DMS53 treated with DMSO at 0.1 percent for 48 hours (cell line): ENCODE data around the gene APOL3.
"Not testable (repeated sequence)": the region's sequence is repeated elsewhere in the genome, so short reads cannot be mapped to it uniquely, and the experiment has no call there.

ENCODE experiments used
- DNase-seq: peaks from one replicate; lab custom pipeline; 2025; ENCODE audit not compliant: unreplicated experiment; lab: John Stamatoyannopoulos, UW

Gene APOL3

DNA sequence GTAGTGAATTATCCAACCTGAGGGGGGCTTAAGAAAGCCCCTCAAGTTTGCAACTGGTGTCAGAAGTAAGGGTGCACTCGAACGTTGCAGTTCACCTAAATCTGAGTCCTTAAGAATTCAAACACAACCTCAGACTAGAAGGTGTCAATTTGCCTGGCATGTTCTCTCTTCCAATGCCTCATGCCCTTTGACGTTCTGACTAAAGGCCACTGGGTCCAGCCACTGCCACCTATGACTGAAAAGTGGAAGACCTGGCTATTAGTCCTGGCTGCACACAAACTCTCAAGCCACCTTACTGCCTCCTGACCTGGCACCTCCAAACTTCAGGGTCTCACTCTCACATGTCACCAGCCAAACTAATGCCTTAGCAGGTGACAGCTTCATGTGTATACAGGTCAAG lies 33.0 kb upstream of the APOL3 start:
- DNase-seq = no peak

DNA sequence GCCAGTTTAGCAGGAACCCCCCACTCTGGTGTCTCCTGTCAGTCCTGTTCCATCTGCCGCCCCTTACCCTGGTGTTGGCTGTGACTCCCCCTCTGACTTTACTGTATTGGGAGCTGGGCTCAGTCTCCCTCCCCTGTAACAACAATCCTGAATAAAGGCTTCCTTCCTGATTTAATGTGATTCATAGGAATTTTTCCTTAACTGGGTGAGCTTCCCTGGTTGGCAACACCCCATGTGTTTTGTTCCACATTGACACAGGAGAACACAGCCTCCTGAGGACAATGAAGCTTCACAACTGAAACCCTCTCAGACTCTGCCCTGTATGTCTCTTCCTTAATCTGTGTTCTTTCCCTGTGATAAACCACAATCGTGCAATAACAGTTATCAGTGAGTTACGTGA lies 32.6 kb upstream of the APOL3 start:
- no peak for DNase-seq

DNA sequence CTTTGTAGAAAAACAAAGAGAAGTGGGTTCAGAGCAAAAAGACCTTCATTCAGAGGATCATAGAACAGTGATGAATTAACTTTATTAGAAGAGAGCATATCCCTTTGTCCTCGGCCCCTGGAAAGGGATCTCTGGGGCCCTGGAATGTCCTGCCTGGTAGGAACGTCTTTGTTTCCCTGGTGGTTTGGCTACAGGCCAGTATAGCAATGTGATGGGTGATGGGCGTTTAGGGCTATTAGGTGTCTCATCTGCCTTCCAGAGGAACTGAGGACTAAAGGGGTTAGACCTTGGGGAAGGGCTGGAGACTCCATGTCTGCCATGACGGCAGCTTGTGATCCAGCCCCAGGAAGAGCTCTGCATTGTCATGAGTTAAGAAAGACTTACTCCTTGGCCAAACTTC lies 32.0 kb upstream of the APOL3 start:
- no peak for DNase-seq

DNA sequence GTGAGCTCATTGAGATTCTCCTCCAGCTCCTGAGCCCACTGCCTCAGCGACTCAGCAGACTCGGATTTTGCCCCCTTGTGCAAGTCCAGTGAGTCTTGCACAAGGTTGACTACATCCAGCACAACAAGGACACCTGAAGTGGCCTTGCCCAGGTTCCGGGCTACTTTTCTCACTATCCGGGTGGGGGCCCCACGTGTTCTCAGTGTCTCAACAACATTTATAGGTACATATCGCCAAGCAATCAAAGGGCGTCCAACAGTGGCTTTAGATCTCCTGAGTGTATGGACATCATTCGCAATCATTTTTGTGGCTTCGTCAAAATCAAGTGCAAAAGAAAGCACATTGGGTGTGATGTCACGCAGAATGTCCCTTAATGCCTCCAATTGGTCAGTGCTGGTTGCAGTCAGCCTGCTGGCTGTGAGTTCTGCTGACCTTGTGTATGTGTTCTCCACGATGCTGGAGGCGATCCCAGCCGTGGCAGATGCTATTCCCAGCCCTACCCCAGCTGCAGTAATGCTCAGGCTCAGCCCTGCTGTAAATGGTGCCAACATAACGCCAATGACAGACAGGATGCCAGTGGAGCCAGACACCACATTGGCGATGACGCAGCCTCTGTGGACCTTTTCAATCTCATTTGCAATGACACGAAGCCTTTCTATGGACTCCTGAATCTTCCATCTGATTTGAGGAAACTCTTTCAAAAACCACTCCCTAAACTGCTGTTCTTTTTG lies 30.7 kb upstream of the APOL3 start:
- DNase-seq = no peak

DNA sequence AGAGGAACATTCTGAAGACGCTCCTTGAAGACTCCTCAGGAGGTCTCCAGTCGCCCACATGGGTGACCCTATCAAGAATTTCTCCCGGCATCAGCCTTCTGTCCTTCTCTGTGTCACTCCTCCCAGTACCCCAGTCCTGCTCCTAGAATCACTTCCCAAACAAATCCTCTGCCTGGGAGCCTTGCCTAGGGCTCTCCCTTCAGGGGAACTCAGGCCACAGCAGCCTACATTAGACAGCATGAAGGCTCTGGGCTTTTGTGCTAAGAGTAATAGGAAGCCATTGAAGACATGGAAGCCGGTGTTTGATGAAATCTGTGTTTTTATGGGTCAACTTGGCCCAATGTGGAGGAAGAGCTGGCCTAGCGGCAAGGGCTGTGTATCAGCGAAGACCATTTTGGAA lies 27.3 kb upstream of the APOL3 start:
- DNase-seq = not testable (repeated sequence)

DNA sequence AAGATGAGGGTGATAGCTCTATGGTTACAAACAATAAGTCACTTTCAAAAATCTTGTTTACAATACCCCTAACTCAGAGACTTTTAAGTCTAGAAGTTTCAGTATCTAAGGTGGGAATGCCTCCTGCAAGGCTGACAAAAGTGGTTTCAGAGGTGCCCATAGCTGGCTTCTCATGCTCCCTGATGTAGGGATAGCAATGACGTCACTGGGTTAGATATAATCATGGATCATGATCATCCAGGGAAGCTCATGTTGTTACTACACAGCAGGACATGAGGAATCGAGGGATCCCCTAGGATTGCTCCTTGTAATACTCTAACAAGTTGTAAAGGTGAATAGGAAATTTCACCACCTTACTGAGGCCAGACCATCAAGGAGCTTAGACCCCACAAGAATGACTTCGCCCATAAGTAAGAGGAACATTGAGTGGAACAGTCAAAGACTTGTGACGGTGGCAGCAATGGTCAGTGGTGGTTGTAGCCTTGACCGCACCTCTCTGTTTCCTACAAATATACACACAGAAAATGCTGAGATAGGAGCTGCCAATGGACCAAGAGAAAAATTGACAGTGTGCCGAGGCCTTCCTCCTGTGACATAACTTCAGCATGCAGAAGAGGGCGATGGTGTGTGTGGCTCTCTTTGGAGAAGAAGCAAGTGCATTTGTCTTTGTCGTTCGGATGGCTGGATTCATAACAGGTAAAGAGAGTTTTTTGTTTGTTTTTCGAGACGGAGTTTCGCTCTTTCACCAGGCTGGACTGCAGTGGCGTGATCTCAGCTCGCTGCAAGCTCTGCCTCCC lies 25.5 kb upstream of the APOL3 start:
- no peak for DNase-seq

DNA sequence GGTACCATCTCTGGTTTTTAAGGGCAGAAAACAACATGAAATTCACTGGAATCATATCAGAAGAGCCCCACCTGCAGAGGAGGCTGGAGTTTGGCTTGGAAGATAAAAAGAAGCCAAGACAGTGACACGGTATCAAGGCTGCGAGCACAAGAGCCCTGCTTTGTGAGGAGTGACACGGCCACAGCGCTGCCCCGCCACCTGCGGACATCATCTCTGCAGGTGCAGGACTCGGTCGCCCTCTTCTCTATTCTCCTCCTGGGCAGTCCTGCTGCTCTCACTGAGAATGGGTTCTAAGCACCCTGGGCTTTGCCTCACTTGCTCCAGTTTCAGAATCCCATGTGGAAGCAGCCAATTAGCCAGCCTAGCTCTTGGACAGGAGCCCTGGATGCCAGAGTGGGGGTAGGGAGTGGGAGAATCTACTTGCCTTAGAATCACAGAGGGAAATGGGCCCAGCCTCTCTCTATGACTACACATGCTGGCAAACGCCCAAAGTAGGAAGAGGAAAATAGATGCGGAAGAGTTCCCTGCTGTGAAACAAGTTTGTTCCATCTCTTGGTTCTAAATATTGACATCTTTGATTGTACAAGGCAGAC lies 24.0 kb upstream of the APOL3 start:
- no peak for DNase-seq

DNA sequence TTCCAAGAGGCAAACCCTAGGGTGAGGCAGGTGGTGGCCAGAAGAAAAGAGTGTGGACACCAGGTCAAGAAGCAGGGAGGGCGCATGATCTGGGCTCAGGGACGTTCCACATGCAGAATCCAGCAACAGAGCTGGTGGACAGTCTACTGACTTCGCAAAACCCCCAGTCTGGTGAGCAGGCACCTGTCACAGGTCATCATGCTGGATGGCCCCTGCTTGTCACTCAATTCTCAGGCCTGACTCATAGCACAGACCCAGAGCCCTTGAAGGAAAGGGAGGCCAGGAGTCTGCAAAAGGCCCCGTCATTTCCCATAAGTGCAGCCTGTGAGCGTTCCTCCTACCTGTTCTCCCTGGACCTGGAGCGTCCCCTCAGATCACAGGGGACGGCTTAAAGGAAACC lies 22.9 kb upstream of the APOL3 start:
- no peak for DNase-seq

DNA sequence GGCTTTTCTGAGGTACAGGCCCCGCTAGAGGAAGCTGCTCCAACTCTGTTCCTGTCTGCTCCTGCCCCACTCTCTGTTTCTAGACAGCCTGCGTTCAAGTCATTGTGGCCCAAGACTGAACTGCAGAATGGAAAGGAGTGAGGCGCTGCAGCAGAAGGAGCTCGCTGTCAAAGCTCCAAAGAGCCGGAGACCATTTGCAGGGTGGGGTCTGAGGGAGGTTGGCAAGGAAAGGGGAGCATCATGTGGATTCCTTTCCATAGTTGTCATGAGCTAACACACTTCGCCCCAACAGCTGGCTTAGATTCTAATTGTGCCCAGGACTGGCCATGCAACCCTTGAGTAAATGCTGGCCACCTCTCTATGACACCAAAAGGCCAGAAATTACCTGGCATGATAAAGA lies 22.3 kb upstream of the APOL3 start:
- no peak for DNase-seq

DNA sequence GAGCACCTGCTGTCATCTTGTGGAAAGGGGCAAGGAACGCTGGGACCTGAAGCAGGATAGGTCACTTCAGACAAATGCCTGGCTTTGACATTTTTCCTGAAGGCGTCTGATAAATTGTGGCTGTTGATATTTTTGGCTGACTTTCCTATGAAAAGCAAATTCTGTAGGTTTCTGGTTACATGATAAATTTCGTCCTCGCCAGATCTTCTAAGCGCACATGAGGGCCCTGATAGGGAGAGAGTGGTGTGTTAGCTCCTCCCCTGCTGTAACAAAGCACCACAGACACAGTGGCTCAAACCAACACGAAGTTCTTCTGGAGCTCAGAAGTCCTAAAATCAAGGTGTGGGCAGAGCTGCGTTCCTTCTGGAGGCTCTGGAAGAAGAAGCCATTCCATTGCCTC lies 21.5 kb upstream of the APOL3 start:
- DNase-seq = no peak

DNA sequence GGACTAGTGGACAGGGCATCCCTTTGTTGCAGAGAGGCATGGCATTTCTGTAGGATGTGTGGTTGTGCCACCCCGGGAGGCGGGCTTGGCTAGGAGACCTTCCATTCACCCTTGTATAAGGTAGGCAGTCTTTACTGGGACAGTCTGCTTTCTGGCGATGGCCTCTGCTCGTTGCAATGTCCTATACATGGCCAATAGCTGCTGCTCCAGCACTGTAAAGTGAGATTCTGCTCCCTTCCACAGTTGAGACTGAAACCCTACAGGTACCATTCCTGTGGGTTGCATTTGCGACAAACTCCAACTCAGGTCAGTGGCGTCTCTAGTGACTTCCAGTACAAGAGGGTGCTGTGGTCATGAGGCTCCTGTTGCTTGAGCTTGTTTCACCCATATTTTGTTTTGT lies 20.4 kb upstream of the APOL3 start:
- no peak for DNase-seq

DNA sequence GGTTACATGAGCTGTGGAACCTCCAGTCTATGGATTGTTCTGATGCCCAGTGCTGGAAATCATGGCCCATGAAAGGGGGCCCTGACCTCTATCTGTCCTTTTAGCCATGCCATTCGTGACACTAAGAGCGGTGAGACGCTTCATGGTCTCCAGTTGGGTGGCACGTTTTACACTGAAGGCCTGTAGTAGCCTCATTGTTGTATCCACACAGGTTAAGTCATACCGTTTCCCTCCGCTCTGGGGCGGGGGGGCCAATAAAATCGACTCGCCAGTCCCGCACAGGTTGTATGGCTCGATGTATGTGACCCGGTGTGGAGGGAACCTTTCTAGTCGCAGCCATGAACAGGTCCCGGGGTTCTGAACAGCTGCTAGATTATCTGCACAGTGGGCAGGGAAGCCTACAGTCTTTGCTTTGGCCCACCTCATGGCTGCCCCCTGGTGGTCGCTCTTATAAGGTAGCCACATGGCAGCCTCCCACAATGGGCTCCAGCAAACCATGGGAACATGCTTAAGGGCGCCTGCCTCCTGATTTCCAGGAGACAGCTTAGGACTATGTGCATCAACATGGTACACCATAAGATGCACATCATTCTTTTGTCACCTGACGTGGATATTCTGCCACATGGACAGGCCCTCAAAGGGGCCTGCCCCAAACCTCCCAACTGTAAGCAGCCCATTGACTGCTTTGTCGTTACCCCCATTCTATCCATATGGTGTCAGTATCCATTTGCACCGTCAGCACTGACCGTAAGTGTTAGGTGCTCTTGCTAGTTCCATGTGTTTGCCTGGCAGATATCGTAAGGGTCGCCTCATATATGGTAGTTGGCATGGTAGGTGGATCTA lies 19.7 kb upstream of the APOL3 start:
- DNase-seq = no peak

DNA sequence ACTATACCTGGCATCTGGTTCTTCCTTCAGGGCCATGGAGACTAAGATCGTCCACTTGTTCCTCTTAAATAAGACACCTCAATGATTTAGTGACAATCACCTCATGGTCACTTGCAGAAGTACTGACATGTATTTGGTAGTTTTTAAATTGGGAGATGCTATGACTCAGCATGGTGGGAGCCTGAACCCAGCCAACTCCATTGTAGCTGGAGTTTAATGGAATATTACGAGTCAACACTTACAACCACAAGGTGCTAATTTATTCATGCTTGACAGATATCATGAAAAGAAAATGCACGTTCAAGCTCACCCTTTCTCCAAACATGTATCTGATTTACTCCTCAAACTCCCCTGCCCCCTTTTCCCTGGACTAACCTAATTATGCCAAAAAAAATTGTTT lies 16.6 kb upstream of the APOL3 start:
- DNase-seq = no peak

DNA sequence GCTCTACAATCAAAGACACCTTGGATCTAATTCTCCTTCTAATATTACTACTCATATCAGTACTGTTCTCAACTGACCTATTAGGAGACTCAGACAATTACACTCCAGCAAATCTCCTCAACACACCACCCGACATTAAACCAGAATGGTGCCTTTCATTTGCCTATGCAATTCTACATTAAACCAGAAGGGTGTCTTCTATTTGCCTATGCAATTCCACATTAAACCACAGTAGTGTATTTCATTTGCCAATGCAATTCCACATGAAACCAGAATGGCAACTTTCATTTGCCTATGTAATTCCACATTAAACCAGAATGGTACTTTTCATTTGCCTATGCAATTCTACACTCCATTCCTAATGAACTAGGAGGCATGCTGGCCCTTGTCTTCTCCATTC lies 15.3 kb upstream of the APOL3 start:
- DNase-seq = no peak

DNA sequence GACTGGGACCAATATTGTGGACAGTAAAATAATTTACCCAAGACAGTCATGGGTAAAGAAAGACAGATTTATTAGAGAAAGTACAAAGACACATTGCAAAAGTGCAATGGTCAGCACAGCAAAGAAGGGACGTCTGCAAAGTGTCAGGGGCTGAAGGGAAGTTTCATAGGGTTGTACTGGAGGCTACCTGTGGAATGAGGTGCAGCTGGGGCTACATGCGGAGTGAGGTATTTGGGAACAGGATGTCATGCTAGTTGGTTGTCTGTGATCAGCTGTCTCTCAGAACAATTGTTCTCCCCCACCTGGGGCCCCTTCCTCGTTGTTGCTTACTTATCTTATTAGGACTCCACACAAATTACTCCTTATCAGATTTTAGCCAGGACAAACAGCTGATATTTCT lies 11.4 kb upstream of the APOL3 start:
- DNase-seq = no peak

DNA sequence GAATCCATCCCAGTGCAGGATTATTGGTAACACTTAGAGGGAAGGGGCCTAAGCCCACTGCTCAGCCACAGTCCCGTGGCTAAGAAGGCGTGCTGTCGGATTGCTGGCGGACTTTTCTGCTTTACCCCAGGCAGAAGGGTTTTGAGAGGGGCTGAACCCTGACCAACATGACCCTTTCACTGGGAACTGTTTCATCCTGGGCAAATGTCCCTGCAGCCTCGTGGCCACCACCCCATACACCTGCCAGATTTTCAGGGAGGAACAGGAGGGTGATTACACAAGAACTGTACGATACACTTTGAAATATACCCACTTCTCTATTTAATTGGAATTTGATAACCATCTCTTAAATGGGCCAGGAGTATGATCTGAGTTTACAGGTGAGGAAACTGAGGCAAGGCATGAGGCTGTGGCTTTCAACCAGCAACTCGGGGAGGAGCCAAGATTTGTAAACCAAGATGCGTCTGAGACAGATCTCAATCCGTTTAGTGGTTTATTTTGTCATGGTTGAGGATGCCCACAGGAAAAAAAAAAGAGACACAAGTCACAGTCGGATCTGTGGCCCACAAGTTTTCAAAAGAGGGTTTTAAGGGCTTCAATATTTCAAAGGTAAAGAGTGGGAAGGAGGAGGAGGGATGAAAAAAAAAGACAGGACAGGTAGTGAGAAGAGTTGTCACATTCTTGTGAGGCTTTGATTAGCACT lies 6.1 kb upstream of the APOL3 start:
- DNase-seq = no peak

DNA sequence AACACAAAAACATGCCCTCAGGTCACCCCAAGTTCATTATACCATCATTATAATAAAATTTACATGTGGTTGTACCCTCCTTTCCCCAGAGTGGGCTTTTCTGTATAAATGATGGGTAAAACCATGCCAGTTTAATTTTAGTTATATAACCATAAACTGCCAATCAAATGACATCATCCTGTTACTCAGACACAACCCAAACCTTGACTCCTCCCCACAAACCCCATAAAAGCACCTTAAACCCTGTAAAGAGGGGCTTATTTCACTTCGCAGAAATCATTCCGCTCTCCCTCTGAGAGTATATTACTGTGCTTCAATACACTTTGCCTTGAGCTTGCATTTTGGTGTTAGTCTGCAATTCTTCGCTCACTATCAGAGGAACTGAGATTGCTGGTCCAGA lies 5.5 kb upstream of the APOL3 start:
- DNase-seq = no peak

DNA sequence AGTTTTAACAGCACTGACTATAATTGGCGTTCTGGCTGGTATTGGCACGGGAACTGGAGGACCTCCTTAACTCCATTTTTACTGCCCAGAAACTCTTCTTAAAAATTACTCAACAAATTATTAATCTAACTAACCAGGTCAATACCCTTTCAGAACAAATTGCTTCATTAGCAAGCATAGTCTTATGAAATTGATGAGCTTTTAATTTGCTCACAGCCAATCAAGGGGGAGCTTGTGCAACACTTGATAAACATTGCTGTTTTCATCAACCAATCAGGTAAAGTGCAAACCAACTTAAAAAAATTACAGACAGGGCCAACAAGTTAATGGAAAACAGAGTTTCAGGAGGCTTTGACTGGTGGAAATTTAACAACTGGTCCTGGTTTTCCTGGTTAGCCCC lies 4.6 kb upstream of the APOL3 start:
- DNase-seq = no peak

DNA sequence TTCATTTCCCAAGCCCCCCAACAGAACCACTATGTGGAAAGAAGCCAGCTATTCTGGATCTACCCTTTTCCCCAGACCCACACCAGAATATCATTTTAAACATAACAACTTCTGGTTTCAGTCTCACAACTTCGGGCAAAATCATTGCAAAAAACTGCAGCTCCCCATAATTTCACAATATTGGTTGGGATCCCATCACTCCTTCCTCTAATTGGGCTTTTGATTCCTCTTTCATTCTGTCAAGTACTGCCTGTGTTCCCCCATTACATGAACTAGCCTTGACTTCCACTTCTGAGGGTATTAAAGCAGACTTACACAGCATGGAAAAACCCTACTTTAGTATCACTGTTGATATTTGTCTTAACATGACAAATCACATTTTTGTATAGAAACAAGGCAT lies 4.1 kb upstream of the APOL3 start:
- no peak for DNase-seq

DNA sequence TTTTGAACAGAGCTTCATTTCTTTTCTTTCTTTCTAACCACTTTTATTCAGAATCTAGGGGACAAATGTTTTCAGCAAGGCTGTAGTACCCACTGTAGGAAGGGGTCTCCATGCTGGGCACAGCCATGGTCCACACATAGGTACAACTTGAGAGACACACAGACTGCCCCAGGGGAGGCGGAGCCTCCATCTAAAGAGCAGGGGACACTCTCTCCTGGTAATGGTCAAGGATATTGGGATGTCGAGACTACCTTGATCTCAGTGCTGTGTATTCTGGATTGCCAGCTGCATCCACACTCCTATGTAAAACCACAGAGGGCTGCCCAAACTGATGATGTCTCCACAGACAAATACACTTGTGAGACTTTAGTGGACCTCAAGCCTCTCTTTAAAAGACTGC lies 2.9 kb upstream of the APOL3 start:
- no peak for DNase-seq
